DMS53 treated with DMSO at 0.1 percent for 48 hours (cell line): ENCODE measurements around the gene PPP2R5E.

Experiments used
- DNase-seq: peaks from one replicate; lab custom pipeline; 2025; ENCODE audit not compliant: unreplicated experiment; lab: John Stamatoyannopoulos, UW

Gene PPP2R5E

DNA sequence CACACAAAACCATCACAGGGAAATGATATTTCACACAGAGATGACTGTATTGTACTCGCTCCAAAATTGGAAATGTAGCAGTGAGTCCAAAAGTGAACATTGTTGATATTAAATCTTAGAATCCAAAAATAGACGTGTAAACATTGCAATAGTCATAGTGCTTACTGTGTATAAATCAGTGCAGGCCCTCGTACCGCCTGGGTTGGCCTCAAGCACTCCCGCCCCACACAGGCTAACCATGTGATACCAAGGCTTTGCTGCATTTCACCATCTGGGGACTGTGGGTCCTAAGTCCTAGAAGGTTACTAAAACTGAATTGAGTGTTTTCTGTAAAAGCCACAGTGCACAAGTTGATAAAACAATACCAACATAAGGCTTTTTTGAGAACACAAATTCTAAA is 107.3 kb downstream of the PPP2R5E start:
- DNase-seq: no peak

DNA sequence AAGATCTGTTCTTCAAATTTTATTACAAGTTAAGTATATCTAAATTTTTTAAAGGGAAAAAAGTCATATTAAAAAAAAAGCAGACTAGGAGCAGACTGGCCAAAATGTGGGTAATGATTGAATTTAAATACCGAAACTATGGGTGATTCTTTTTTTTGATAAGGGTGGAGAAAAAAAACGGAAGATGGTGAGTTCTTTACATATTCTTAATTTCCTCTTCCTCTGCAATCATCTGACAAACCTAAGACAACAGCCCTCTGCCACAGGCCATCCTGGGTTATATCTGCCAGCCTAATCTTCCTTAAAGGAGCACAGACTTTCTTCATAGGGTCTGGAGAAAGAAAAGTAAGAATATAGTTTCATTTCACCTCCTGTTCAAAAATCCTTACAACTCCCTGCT is 108.0 kb downstream of the PPP2R5E start:
- DNase-seq: no peak

DNA sequence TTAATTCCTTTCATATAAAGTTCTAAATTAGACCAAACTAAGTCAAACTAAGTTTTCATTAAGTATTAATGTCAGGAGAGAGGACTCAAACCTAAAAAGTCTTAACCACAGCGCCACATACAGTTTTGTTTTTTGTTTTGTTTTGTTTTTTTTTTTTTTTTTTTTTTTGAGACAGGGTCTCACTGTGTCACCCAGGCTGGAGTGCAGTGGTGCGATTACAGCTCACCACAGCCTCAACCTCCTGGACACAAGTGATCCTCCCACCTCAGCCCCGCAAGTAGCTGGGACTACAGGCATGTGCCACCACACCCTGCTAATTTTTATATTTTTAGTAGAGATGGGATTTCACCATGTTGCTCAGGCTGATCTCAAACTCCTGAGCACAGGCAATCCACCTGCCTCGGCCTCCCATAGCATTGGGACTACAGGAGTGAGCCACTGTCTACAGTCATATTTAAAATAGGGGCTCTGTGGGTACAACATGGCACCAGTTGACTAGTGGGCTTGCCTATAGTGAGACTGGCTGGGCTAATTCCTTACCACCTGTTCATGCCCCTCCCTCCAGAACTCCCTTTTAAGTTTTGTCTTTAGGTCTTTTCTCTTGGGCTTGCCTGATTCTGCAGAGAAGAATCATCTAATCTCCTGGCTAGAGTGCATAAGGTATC is 110.2 kb downstream of the PPP2R5E start:
- no peak for DNase-seq

DNA sequence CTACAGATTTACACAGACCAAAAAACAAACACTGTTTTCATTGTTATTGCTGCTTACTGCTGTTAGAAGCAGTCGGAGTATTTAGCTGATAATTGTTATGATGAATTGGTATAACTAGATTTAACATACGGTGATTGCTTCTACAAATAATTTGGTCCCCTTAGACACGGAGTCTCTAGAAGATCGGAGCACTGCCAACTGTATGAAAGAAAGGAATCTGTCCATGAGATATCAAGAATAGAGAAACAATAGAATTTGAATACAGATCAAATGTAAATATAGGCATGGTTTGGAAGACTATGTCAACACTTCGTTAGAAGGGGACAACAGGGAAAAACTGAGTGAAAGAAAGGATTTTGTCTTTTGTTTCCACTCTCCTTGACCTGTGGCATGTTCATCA is 110.9 kb downstream of the PPP2R5E start:
- DNase-seq: peak; percentile 86

DNA sequence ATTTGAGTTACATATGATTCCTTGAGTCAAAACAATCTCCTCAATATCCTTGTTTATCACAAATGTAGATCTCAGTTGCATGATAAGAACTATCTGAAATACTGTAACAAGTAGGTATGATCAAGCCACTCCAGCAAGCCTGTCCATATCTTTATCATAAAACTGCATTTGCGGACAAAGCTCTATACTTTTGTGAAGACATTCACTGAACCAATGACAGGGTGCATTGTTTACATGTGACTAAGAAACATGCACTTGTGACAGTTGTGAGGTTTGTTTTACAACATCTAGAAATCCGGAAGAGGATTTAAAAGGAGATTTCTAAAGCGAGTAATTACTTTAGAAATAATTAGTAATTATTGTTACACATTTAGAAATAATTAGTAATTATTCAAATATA is 111.7 kb downstream of the PPP2R5E start:
- no peak for DNase-seq

DNA sequence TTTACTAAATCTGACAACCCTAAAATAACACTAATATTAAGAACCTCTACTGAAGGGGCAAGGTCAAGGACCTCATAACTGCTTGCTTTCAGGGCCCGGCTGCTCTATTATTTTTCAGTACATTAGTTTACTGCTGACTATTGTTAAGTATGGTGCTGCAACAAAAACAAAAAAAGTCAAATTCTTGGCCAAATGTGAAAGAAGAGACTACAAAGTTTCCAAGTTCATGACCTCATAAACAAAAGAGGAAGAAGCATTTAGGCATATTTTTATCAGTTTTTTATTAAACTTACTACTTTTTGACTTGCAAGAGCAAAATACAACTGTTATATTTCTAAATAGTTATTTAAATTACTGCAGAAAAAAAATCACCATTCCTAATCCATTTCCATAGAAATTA is 114.7 kb downstream of the PPP2R5E start:
- DNase-seq: no peak

DNA sequence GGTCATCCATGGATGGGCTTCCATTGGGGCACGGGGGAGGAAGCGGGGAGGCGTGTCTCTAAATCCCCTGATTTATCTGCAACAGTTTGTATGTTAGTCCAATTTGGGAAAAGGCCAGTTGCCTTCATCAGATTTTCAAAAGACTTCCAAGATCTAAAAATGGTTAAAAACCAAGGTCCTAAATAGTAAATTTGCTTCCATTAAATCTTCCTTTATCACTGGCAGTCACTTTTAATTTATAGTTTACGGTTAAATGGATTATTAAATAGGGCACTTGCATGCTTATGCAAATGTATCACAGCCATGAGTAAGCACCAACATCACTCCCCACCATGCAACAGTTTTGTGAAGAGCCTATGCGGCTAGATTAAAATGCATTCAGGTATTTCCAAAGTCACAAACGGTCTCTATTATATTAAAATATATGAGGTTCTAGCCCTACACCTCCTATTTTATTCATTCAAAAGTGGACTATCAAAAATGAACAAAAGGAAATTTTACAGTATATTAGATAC is 116.3 kb downstream of the PPP2R5E start:
- DNase-seq: no peak

DNA sequence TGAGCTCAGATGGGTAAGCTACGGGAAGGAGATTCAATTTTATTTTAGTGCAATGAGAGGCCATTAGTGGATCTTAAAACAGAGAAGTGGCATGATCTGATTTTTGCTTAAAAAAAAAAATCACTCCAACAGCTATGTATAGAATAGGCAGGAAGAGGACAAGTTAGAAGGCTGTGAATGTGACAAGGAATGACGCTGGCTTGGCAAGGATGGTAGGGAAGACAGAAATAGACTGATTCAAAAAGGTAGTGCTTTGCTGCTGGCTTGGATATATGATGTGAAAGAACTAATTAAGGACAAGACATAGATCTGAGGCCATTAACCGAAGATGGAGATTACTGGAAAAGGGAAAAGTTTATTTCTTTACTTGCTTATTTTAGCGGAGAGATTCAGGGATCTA is 119.3 kb downstream of the PPP2R5E start:
- no peak for DNase-seq

DNA sequence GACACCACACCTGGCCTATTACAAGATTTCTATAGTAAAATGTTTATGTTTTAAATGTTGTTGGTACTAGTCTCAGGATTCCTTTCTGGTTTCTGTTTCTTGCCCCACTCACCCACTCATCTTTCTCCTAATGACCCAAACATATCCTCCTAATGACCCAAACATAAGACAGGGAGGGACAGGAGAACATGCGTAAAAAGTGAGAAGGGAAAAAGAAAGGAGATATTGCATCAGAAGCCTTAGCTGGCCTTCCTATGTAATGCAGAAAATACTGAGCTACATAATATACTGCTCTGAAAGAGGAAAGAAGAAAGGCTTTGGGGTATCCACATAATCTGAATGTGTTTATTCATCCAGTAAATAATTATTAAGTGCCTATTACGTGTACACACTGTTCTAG is 119.8 kb downstream of the PPP2R5E start:
- no peak for DNase-seq

DNA sequence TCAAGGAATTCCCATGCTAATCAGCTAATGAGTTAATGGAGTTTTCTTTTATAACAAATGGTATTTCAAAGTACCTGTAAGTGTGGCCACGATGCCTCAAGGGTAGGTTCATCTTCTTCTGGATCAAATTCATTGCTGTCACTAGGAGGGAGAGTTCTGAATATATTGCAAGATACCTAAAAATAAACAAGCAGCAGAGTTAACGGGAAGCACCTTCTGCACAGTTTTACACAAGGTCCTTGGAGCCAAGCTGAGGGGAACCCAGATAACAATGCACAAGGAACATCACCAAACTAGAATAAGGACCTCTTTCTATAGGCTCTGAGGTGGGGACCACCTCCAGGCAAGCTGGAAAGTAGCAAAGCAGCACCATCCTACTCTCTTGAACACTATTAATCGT is 121.3 kb downstream of the PPP2R5E start:
- no peak for DNase-seq

DNA sequence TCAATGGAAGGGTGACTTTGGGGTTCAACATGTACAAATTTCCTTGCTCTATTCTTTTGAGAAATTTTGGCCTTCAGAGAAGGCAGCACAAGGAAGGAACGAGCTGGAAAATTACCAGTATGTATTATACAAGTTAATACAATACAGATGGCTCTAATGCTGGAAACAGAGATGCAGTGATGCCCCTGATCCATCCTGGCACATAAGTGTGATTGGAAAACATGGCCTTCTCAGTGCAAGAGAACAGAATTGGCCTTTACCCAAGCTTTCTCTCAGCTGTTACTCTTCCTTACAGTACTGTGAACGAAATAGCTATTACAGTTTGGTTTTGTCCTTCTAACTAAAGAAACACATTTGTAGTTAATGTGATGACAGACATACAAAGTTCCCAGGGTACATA is 122.0 kb downstream of the PPP2R5E start:
- DNase-seq: no peak

DNA sequence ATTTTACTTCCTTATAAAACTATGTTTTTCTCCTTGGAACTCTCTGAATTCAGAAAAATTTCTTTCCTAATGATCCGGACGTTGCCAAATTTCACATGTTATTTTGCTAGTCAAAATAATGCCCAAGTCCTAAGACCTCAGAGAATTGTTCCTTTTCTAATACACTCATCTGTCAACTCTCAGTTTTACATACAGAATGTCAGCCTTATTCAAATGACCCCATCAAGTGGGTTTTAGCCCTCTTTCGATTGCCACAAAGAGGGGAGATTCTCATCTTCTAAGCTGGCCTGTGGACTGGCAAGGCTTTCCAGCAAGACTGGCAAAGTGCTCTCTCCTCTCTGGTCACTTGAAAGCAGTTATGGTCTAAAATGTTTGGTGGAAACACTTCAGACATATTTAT is 125.2 kb downstream of the PPP2R5E start:
- no peak for DNase-seq

DNA sequence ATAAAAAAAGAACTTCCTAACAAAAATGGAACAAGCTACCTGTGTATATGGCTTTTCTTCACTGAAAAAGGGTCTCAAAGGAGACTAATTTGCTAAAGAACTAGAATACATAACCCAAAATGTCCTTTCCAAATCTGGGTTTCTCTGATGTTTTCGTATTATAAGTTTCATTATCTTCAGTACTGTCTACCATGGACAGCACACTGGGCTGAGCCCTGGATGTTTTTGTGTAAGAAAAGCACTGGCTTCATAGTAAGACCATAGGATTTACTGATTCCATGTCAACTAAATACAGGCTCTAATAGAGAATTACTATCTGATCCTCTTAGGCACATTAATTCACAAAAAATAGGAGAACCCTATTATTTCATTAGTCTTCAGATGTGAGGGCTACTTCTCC is 130.2 kb downstream of the PPP2R5E start:
- no peak for DNase-seq

DNA sequence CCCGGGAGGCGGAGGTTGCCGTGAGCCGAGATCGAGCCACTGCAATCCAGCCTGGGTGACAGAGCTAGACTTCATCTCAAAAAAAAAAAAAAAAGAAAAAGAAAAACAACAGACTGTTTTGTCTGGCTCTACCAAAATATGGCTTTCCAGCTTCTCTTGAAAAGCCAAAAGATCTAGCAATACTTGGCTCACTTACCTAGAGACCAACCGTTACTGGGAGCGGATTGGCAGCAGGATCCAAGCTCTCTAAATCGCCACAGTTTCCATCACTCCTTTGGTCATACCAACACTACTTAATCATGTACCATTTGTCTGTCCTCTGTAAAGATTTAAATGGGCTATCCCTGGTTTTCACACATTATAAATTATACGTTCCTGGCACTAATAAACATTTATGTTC is 136.8 kb downstream of the PPP2R5E start:
- DNase-seq: no peak

DNA sequence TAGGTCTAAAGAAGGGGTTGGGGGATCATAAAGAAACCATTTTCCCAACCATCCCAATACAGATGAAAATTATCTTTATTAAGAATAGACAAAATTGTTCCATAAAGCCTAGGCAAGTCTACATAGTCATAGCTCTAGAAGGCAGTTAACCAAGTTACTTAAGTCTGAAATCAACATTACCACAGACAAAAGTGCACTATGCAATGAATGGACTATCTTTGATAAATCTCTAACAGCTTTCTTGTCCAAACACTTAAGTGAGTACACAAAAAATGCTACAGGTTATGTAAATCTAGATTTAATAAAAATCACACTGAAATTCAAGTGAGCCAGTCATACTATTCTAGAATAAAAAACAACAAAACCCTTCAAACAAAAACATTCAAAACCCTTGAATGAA is 137.5 kb downstream of the PPP2R5E start:
- DNase-seq: no peak

DNA sequence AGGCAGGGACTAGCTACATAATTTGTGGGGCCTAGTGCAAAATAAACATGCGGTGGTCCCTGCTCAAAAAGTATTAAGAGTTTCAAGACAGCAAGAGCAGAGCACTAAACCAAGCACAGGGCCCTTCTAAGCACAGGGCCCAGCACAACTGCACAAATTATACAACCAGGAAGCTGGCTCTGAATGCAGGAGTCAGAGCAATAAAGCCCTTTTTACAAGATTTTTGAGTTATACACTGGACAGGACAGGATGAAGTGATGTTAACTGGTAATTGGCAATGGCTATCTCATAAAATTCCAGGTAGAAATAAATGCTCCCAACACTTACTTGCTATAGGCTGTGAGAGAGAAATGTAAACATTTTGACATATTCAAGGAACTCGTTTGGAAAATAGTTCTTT is 138.3 kb downstream of the PPP2R5E start:
- no peak for DNase-seq

DNA sequence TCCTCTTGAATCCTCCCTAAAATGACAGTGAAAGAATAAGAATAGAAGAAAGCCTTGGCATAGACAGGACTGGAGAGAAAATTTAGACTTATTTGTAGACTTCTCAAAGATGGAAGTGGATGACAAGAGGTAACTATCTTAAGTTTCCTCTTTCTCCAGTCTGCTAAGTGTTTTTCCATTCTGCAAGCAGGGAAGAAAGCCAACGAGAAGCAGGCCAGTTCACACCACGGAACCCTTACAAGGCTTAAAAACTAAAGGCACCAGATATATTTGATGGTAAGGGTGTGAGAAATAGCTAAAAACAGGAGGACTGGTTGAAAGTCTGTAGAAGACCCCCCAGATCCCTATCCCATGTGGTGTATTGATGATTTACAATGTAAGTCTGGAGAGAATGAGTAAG is 141.5 kb downstream of the PPP2R5E start:
- no peak for DNase-seq

DNA sequence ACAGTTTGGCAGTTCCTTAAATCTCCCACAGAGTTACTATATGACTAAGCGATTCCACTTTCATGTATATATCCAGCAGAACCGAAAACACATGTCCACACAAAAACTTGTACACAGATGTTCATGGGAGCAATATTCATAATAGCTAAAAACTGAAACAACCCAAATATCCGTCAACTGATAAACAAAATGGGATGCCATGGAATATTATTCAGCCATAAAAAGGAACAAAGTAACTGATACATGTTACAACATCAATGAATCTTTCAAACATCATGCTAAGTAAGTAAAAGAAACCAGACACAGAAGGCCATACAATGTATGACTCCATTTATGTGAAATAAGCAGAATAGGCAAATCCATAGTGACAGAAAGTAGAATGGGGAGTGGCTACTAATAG is 144.2 kb downstream of the PPP2R5E start:
- no peak for DNase-seq

DNA sequence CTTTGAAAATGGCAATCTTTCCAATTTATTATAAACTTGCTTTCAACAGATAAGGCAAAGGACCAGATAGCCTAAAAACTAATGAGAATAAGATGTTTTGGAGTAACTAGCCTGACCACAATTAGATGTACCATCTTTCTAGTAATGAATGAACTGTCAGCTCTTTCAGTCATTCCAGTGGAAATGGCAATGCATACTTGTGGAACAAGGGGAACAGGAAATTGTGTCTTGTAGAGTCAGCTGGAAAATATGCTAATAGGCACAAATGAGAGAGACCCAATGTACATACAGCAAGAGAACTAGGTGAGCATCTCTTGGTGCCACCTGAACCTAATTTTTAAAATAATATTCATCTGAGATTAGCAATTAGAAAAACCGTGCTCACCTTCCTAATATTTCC is 148.3 kb downstream of the PPP2R5E start:
- no peak for DNase-seq

DNA sequence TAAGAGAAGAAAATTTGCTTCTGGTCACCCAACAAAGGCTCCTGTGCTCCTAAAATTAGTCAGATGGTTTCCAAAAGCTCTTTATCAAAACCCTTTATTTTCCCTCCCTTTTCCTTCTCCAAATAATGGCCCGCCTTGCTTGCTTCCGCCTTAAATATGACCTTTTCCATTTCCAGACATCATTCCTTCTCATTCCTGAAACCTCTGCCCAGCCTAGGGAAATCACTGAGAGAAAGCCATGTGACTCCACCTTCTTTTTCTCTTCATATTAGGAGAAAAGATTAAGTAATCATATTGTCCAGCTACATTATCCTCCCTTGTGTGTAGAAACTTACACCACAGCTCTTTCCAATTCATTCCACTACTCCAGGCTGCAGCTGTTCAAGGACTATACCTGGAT is 148.7 kb downstream of the PPP2R5E start:
- no peak for DNase-seq

DNA sequence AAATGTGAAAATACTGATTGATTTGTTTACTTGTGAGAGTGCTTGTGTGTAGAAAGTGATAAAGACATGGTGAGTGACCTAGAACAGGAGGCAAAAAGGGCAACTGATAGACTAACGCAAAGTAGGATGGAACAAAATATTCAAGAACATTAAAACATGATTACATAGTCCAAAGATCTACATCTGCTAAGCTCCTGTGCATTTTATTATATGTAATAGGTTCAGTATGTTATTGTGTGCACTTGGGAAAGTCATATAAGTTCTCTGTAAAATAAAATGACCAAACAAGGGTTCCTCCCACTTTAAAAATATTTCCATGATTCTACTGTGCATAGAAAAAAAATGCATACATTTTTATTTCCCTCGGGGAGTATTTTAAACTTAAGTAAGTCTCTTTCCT is 150.2 kb downstream of the PPP2R5E start:
- DNase-seq: no peak

DNA sequence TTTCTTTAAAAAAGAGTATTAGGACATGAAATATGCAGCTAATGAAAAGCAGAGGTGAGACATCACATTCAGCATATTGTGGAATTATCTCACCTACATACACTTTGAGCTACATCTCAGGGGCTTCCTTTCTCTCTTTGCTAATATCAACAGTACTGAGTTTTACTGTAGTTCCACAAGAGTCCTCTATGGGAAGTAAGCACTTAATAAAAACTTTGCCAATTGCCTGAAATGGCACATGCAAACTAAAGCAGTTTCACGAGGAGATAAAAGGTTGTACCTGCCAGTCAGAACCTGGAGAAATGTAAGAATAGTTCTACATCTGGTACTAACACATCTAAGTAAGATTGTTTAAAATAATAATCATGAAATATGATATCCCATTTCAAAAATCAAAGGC is 150.9 kb downstream of the PPP2R5E start:
- no peak for DNase-seq

DNA sequence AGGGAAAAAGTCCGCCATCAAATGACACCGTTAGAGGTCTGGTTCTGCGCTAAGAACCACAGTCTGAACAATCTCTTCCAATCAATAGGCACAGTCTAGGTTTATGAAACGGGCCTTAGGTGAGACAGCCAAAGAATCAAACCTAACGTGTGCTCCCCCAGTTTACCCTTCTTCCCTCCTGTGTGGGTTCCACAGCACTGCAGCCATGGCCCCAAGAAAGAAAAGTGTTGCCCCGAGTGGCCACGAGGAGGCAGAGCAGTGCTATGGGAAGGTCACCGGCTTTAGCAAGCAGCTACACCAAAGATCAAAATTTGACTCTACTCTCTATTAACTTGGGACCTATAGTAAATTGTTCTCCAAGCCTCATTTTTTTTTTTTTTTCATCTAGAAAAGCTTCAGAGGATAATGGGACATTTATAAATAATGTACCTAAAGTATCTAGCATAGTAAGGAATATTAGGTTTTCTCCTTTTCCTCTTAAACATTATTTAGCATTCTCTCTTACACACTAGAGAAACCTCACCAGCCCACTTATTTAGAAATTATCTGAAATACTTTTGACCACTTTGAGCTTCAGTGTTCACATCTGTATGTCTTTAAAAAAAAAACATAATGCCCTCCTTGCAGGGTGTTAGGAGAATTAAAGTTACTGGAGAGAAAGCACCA is 154.3 kb downstream of the PPP2R5E start:
- DNase-seq: peak; percentile 27
